HG03571 (cell line): ENCODE results near the gene FOXP1.

Source experiments
- ATAC-seq: cut with Tn5 transposase; IDR thresholded peaks from one replicate; pipeline ENCODE4 v1.9.1; 2021; ENCODE audit not compliant: unreplicated experiment

The FOXP1 gene

GRCh38 chr3:71053495-71053894, 530.0 kb downstream of the FOXP1 start:
- ATAC-seq: no peak

DNA sequence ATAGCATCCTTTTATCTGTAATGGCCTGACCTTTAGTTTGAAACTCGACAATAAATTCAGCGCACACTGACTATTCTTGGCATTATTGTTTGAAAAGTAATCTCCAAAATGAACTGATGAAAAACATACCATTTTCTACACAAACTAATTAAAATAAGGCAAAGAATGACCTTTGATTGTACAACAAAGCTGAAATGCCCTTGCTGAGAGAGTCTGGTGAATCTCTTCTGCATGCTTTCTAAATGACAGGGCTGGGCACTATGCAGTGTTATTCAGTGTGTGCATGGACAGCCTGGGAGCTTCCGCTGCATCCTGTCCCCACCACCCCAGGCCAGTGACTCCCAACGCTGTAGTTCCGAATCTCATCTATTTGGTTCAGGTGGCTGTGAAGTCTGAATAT, 530.8 kb downstream of the FOXP1 start:
- ATAC-seq: no peak

DNA sequence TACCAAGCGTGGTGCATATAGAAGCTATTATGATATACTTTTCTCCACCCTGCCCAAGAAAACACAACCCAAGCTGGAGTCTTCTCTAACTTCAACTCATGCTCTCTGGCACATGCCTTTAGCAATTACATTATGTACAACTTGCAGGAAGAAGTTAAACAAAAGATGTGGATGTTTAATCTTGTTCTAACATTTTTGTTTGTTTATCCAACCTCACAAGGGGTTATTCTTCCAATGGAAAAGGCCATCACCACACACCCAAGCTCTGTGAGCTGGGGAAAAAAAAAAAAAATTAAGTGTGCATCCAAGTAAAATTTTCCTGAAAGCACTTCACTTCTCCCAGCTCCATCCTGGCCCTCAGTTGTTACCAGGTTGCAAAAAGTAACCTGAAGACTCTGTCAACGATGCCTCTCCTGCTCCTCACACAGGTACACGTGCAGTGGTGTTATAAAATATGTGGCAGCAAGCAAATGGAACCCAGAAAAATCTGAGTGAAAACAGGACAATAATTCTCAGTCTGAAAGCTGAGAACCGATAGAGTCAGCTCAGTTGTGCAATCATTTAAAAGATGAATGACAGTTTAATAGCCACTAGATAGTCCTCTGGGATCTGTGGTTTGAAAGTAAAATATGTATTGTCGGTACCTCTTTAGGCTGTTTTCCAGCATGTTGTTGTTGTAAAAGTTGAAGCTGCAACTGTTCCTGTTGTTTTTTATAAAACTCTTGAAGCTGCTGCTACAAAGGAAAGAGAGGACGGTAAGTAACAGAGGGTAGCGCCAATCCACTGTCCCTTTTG, 531.4 kb downstream of the FOXP1 start:
- no peak for ATAC-seq

DNA sequence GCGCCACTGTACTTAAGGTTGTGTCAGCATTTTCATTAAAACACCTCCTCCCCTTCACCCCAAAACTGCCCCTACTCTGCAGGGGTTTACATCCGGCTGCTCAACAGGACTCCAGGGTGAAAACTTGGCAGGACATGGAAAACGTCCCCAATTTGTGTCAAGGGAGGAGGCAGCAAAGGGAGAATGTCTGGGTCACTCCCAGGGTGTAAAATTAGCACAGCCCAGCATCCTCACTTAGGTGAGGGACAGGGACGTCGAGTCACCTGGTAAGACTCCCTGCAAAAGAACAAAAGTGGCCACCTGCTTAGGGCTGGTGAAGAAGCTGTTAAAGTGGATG, 532.3 kb downstream of the FOXP1 start:
- no peak for ATAC-seq

DNA sequence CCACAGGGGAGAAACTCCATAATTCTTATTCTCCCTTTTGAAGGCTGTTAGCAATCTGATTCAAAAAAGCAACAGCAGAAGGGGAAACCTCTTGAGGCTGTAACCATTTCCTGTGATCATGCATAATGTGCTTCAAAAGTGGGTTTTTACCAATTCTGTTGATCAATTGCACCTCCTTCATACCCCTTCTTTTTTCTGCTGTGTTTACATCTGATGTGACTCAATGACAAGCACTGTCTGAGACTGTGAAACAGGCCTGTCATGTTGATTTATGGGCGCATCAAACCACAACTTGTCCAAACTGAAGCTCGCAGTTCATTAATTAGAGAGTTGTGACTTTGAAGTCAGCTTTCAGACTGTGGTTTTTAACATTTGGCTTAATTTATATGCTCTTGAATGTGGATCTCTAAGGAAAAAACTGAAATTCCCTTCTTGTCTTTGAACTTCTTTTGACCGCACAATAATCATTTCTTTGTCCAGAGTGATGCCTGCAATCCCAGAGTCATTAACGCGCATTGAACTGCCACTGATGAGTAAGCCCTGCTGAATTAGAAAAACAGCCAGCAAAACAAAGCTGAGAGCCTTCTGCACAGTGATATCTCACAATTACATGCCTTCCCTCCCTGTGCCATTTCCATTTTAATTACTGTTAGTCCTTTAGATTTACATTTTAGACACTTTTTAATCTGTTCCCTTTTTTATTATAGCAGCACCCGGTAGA, 532.8 kb downstream of the FOXP1 start:
- ATAC-seq: no peak

GRCh38 chr3:71050166-71050537, 533.4 kb downstream of the FOXP1 start:
- no peak for ATAC-seq

GRCh38 chr3:71048948-71049347, 534.6 kb downstream of the FOXP1 start:
- ATAC-seq: no peak

- ATAC-seq: no peak
Observed at GRCh38 chr3:71047616-71048531, 535.7 kb downstream of the FOXP1 start.

- no peak for ATAC-seq
Observed at GRCh38 chr3:71046791-71047190, 536.7 kb downstream of the FOXP1 start.

DNA sequence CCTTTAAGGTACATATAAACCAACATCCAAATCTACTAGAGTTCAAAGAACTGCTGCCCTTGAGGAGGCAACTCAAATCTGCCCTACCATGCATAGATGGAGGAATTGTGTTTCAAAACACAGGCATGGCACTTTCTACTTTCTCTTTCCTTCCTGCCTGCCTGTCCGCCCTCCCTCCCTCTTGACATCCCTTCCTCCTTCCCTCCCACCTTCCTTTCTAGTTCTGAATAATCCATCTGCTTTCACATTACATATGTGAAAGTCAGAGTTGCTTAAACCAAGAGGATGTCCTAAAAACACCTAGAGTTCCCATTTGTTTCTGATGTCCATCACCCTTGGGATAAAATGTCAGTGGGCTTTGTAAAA, 537.6 kb downstream of the FOXP1 start:
- no peak for ATAC-seq

DNA sequence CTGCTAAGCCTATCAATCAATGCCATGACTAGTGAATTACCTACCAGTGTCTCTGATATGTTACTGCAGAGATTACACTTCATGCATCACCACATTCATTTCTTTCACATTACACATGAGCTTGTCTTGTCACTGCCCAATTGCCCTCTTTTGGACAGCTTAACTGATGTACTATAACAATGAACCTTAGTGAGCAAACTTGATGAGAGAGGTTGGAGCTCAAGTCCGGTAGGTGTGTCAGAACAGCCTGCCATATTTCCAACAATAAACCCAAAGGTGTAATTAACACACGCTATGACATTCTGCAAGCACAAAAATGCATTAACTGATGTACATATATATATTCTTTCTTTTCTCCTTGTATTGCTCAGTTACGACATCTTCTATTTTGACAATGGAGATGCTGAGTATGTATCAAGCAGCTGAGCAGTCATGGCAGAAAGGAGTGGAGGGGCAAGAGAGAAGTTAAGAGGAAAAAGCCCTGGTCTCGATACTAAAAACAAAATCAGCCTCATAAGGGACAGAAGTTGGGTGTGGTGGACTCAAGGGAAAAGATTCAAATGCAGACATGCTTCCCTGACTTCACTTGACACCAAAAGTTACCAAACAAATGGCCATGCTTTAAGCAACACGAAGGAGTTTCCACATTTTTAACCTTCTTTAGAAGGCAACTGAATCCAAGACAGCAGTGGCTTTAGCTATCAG, 538.2 kb downstream of the FOXP1 start:
- ATAC-seq: no peak

GRCh38 chr3:71042759-71043158, 540.8 kb downstream of the FOXP1 start:
- ATAC-seq: no peak

GRCh38 chr3:71041371-71041770, 542.2 kb downstream of the FOXP1 start:
- no peak for ATAC-seq

DNA sequence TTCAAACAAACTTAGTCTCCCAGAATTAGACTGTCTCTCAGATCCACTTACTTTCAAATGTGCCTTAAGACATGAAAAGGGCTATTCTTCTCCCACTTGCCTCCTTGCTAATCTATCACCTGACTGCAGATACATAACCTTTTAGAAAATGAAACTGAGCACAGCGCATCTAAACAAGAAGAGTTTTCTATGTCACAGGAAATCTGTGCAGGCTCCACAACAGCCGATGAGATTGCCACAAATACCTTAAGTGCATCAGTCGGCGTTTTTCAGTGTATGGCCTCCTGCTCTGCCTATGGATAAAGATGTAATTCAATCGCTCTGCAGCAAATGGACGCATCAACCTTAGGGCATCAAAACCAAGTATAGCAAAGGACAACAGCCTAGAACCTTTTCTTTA, 544.2 kb downstream of the FOXP1 start:
- ATAC-seq: no peak

GRCh38 chr3:71037775-71038174, 545.8 kb downstream of the FOXP1 start:
- no peak for ATAC-seq

DNA sequence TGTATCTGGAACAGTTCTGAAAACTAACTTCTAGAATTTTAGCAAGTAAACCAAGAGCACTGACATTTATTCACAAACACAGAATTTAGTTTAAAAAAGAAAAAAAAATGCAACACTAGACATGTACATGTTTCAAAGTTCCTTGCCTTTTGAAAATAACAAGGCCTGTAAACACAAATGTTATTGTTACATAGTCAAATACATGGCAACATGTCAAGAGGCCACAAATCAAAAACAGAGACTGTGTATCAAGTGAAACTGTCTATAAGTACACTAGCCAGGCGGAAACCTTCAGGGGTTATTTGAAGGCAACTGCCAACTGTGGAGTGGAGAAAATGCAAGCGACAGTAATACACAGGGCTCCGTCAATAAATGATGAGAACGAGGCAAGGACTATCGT, 547.6 kb downstream of the FOXP1 start:
- no peak for ATAC-seq

DNA sequence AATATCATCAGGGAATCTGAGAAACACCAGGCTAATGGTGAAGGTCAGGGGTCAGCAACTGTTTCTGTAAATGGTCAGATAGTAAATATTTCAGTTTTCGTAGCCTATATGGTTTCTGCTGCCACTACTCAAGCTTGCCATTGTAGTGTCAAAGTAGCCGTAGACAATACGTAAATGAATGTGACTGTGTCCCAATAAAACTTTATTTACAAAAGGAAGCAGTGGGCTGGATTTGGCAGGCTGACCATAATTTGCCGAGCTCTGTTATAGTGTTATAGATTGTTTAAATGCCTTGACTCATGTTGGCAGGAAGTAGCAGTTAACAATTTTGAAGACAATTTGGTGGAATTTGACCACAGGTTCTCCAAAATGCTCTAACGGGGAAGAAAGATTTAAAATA, 548.2 kb downstream of the FOXP1 start:
- no peak for ATAC-seq

- no peak for ATAC-seq
Observed at GRCh38 chr3:71033681-71034220, 549.8 kb downstream of the FOXP1 start.

GRCh38 chr3:71031914-71032521, 551.5 kb downstream of the FOXP1 start:
- no peak for ATAC-seq

- ATAC-seq: no peak
Observed at GRCh38 chr3:71031181-71031580, 552.3 kb downstream of the FOXP1 start.
